ENCODE results near the gene C1D.
"Not testable (repeated sequence)": the region's sequence is repeated elsewhere in the genome, so short reads cannot be mapped to it uniquely, and the experiment has no call there.

The C1D gene

GRCh38 chr2:68062680-68063387 lies at the start of gene C1D:
TSS of gene C1D (minus strand) at chr2:68063004. CDS start at chr2:68047310, 15,694 bp downstream.
- peak; percentile 94 for DNase-seq

GRCh38 chr2:68110102-68110501 lies 47.3 kb upstream of the C1D start:
- no peak for DNase-seq

- no peak for DNase-seq
Observed at GRCh38 chr2:68108120-68108519, 45.3 kb upstream of the C1D start.

DNA sequence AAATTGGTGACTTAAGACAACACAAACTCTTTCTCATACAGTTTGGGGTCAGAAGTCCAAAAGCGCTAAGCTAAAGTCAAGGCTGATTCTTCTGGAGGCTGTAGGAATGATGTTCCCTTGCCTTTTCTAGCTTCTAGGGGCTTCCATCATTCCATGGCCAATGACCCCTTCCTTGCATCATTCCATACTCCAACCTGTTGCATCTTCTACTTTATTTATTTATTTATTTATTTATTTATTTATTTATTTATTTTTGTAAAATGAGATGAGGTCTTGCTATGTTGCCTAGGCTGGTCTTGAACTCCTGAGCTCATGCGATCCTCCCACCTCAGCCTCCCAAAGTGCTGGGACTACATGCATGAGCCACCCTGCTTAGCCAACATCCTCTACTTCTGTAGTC lies 44.7 kb upstream of the C1D start:
- DNase-seq, result no peak

- no peak for DNase-seq
Observed at GRCh38 chr2:68104111-68104835, 41.5 kb upstream of the C1D start.

GRCh38 chr2:68103709-68104055 lies 40.9 kb upstream of the C1D start:
- no peak for DNase-seq

- no peak for DNase-seq
Observed at GRCh38 chr2:68103030-68103708, 40.4 kb upstream of the C1D start.

GRCh38 chr2:68100189-68100588 lies 37.4 kb upstream of the C1D start:
- DNase-seq, result no peak

DNA sequence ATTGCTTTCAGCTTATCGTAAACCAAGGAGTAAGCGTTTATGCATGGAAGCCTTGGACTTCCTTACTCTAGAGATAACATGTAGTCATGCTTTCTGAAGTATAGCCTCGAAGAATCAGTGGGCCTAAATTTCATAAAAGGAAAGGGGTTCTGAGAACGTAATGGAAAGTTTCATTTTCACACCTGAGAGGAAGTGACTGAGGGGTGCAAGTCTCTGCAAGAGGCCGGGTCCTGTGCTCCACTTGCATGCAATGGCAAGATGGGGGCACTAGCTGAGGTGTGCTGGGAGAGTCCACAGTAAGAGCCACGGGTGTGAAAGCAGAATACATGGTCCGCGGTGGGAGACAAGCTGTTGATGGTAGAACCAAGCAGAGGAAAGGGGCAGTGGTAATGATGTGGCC lies 36.5 kb upstream of the C1D start:
- no peak for DNase-seq

GRCh38 chr2:68098291-68098797 lies 35.5 kb upstream of the C1D start:
- no peak for DNase-seq

DNA sequence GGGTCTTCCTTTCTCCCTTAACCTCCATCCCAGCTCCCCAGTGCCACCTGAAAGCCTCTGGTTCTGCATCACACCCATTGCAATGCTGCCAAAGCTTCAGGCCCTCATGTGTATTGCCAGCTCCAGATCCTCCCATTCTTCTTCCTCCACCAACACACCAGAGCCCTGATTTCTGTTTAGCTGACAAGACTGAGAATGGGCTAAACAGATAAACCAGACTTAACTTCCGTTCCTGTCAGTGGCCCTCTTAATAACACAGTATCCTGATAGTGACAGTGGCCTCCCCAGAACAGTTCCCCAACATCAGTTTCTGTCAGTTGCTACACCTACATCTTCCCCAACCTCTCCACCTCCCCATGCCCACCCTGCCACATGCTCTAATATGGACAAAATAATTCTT lies 31.3 kb upstream of the C1D start:
- DNase-seq, result no peak

- no peak for DNase-seq
Observed at GRCh38 chr2:68093634-68094033, 30.8 kb upstream of the C1D start.

GRCh38 chr2:68091439-68092034 lies 28.7 kb upstream of the C1D start:
- DNase-seq, result no peak

DNA sequence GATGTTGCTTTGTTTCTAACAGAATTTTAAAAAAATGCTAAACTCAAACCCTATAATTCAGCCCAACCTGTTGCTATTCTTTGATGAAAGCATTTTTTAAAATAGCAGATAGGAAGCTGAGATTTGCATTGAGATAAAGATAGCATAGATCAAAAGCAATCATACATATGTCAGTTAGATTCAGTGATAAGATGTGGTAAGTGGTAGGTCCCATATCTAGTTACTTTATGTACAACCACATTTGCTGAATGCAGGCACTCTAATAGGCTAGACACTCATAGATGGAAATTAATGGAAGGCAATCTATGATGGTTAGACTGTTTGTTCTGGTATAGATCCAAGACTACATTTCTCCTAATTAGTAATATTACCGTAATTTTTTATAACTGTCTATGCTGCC lies 27.2 kb upstream of the C1D start:
- no peak for DNase-seq

DNA sequence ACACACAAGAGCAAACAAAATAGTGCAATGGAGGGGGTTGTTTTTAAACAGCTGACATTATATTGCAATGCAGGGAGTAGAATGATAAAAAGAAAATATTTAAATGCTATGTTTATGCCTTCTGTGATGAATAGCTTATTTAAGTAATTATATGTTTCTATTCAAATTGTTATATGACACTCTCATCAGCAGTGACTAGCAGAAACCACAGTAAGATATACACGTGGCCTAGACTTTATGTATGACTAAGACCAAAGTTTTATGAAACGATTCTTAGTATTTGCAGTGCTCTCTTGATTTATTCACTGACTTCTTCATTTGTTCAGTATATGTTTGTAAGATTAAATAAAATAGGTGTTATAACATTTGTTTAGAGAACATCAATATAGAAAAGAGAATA lies 26.1 kb upstream of the C1D start:
- no peak for DNase-seq

DNA sequence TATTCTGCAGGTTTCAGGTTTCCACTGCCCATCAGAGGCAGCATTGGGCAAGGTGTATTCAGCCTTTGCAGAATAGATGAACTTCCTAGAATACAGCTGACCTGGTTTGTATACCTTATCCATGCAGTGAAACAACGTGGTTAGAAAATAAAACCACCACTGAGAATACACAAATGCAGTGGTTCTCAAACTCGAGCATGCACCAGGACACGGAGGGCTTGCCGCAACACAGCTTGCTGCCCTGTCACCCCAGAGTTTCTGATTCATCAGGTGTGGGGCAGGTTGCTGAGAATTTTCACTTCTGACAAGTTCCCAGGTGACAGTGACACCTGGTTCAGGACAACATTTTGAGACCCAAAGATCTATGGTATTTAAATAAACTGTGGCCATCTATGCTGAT lies 23.4 kb upstream of the C1D start:
- no peak for DNase-seq

DNA sequence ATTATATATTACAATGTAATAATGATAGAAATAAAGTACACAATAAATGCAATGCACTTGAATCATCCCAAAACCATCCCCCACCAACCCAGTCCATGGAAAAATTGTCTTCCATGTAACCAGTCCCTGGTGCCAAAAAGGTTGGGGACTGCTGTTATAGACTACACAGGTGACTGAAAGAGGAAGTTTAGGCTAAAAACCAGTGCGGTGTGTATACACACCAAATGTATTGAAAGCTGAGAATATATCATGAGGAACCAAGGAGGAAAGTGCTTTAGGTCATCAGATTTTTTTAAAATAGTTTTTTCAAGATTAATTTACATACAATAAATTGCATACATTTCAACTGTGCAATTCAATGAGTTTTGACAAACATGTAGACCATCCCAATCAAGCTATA lies 20.5 kb upstream of the C1D start:
- no peak for DNase-seq

DNA sequence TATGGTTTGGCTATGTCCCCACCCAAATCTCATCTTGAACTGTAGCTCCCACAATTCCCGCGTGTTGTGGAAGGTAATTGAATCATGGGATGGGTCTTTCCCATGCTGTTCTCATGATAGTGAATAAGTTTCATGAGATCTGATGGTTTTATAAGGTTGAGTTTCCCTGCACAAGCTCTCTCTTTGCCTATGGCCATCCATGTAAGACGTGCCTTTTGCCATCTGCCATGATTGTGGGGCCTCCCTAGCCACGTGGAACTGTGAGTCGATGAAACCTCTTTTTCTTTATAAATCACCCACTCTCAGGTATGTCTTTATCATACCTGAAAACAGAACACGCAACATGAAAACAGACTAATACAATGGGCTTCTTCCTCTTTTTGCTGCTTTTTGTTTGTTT lies 11.2 kb upstream of the C1D start:
- no peak for DNase-seq

DNA sequence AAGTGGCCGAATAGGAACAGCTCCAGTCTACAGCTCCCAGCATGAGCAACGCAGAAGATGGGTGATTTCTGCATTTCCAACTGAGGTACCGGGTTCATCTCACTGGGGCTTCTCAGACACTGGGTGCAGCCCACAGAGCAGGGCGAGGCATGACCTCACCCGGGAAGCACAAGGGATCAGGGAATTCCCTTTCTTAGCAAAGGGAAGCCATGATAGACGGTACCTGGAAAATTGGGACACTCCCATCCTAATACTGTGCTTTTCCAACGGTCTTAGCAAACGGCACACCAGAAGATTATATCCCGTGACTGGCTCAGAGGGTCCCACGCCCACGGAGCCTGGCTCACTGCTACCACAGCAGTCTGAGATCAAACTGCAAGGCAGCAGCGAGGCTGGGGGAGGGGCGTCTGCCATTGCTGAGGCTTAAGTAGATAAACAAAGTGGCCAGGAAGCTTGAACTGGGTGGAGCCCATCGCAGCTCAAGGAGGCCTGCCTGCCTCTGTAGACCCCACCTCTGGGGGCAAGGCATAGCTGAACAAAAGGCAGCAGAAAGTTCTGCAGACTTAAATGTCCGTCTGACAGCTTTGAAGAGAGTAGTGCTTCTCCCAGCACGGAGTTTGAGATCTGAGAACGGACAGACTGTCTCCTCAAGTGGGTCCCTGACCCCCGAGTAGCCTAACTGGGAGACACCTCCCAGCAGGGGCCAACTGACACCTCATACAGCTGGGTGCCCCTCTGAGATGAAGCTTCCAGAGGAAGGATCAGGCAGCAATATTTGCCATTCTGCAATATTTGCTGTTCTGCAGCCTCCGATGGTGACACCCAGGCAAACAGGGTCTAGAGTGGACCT lies 1.2 kb upstream of the C1D start:
- DNase-seq, result not testable (repeated sequence)

DNA sequence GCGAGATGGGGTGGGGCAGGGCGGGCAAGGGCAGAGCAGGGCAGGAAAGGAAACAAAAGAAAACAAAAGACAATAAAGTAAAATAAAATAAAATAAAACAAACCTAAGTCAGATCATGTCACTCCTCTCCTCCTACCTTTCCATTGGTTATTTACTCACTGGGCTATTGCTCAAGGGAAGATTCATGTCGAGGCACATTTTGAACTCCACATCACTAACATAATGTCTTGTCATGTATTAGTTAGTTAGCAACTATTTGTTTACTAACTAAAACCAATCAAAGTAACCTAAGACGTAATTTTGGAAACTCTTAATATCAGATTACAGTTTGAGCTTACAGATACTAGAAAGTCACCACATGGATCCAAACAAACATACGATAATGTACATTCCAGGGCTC lies 2.2 kb downstream of the C1D start:
- DNase-seq, result no peak

- no peak for DNase-seq
Observed at GRCh38 chr2:68059784-68060525, 2.8 kb downstream of the C1D start.
